Calu3 (cell line): Measurements from ENCODE around the gene TLCD2. TPM values are rescaled to one million over a fixed set of nuclear protein-coding genes. Genes with fewer than 3 reads are reported as not detected.
"Not testable (repeated sequence)": the region's sequence is repeated elsewhere in the genome, so short reads cannot be mapped to it uniquely, and the experiment has no call there.

Experiments
- BruUV-seq: library from RNA; stranded (reverse); fragments of 400-500 nt; replicated peaks from 2 replicates; lab custom pipeline; 2021; lab: Mats Ljungman, UMichigan
- CTCF ChIA-PET: fragments of 300-600 bp; sonication (Branson Sonifier 250); formaldehyde crosslinking; loops from one replicate; lab custom pipeline; 2022; ENCODE audit warnings: antibody characterized with exemption; lab: Charles Lee
- DNase-seq: peaks from one replicate; pipeline ENCODE4 v3.0.0; 2022
- H3K27ac Mint-ChIP-seq: one replicate; pipeline ENCODE4 v1.8.0; 2022; ENCODE audit warnings: mixed read lengths; ENCODE audit not compliant: unreplicated experiment
- H3K27me3 Mint-ChIP-seq: one replicate; pipeline ENCODE4 v1.8.0; 2022; ENCODE audit warnings: mixed read lengths; ENCODE audit not compliant: unreplicated experiment
- H3K36me3 Mint-ChIP-seq: one replicate; pipeline ENCODE4 v1.8.0; 2022; ENCODE audit warnings: mild to moderate bottlenecking, moderate library complexity, mixed read lengths; ENCODE audit not compliant: insufficient read depth, unreplicated experiment
- H3K4me1 Mint-ChIP-seq: one replicate; pipeline ENCODE4 v1.8.0; 2022; ENCODE audit warnings: mild to moderate bottlenecking, low read depth, mixed read lengths; ENCODE audit not compliant: unreplicated experiment
- H3K4me3 Mint-ChIP-seq: one replicate; pipeline ENCODE4 v1.8.0; 2022; ENCODE audit warnings: mild to moderate bottlenecking, low read depth, moderate library complexity, mixed read lengths; ENCODE audit not compliant: unreplicated experiment
- H3K9me3 Mint-ChIP-seq: one replicate; pipeline ENCODE4 v1.8.0; 2022; ENCODE audit warnings: low read depth, mixed read lengths; ENCODE audit not compliant: unreplicated experiment
- CTCF ChIP-seq: fragments of 200-600 bp; IDR thresholded peaks from one replicate; pipeline ENCODE4 v1.8.0; 2022; ENCODE audit warnings: antibody characterized with exemption; ENCODE audit not compliant: unreplicated experiment
- intact Hi-C: fragments of 100-400 bp; cut with micrococcal nuclease; formaldehyde crosslinking; loops from one replicate; pipeline ENCODE4 v1.10.0; 2022; ENCODE audit not compliant: unreplicated experiment
- total RNA-seq: library from RNA; stranded (reverse); gene quantifications from 2 replicates; pipeline ENCODE4 v1.2.3, GENCODE V29; 2022

TLCD2 gene
- total RNA-seq, 1 experiment from 2014 or later = 5.9 TPM

- intact Hi-C loops = no loop called here
- no peaks in the 10 kb centered on the region for H3K9me3 Mint-ChIP-seq
- H3K4me1 Mint-ChIP-seq = no peaks in the 10 kb centered on the region
- no peak overlapping the region for H3K27ac Mint-ChIP-seq
- DNase-seq = no peak
- no peaks in the 10 kb centered on the region for H3K27me3 Mint-ChIP-seq
- TSS peak; percentile 77 for BruUV-seq
- peaks cover 55% of the 10 kb centered on the region for H3K36me3 Mint-ChIP-seq
- no peak for TF ChIP-seq CTCF
- no peak overlapping the region for H3K4me3 Mint-ChIP-seq
- CTCF ChIA-PET = no interaction called here
Measured at GRCh38 chr17:1661045-1661444, 49.1 kb downstream of the TLCD2 start.

DNA sequence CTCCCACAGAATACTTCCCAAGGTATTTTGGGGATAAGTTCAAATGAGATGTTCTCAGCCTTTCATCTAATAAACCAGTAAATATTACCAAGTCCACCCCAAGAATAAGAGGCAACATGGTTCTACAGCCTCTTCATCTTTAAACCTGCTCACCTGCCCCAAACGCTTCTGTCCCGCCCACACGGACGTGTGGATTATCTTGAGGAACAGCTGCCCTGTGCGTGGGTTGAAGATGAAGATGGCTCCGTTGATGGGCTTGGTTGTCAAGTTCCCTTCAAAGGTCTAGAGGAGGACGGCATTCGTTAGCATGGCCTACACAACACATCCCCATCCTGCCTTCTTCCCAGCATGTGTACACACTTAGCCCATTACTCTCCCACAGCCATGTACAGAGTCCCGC is 52.1 kb downstream of the TLCD2 start:
- intact Hi-C loops = no loop called here
- no peak overlapping the region for H3K27ac Mint-ChIP-seq
- CTCF ChIA-PET = interaction anchor here (0.6 kb wide), 1 partner anchor 35 kb away, joined by 3 read pairs; no protein-coding TSS in a partner anchor
- no peaks in the 10 kb centered on the region for H3K4me1 Mint-ChIP-seq
- H3K27me3 Mint-ChIP-seq = no peaks in the 10 kb centered on the region
- no peak for DNase-seq
- H3K4me3 Mint-ChIP-seq = no peak overlapping the region
- H3K9me3 Mint-ChIP-seq = no peaks in the 10 kb centered on the region
- H3K36me3 Mint-ChIP-seq = peaks cover 55% of the 10 kb centered on the region
- no TSS peak for BruUV-seq
- no peak for TF ChIP-seq CTCF

GRCh38 chr17:1653735-1654134 is 56.4 kb downstream of the TLCD2 start:
- CTCF ChIA-PET = no interaction called here
- BruUV-seq = no TSS peak
- Mint-ChIP-seq H3K27me3 (no peaks in the 10 kb centered on the region), H3K27ac (no peak overlapping the region), H3K9me3 (no peaks in the 10 kb centered on the region), H3K4me3 (no peak overlapping the region), H3K4me1 (no peaks in the 10 kb centered on the region), H3K36me3 (peaks cover 46% of the 10 kb centered on the region)
- DNase-seq = no peak
- no peak for TF ChIP-seq CTCF
- intact Hi-C loops = no loop called here

GRCh38 chr17:1652794-1653193 is 57.4 kb downstream of the TLCD2 start:
- H3K27ac Mint-ChIP-seq, CTCF ChIA-PET, BruUV-seq, DNase-seq, H3K4me1 Mint-ChIP-seq, H3K4me3 Mint-ChIP-seq, H3K9me3 Mint-ChIP-seq, intact Hi-C loops, H3K27me3 Mint-ChIP-seq: not testable (repeated sequence)
- peaks cover 37% of the 10 kb centered on the region for H3K36me3 Mint-ChIP-seq

Other genes starting within 250 kb of the TLCD2 start
- gene MYO1C, start 217.7 kb downstream of the TLCD2 start, total RNA-seq = 117 and 134 TPM in 2 replicates
- gene INPP5K, start 193.8 kb downstream of the TLCD2 start, total RNA-seq = 15.4 and 18.7 TPM in 2 replicates
- gene PITPNA, start 147.6 kb downstream of the TLCD2 start, total RNA-seq = 52.0 and 59.4 TPM in 2 replicates
- gene SLC43A2, start 81.5 kb downstream of the TLCD2 start, total RNA-seq = 3.3 TPM in 2 replicates
- 0.14 and 0.37 TPM in 2 replicates for gene SCARF1, start 64.6 kb downstream of the TLCD2 start, total RNA-seq
- gene RILP, start 60.5 kb downstream of the TLCD2 start, total RNA-seq = 1.8 and 3.2 TPM in 2 replicates
- gene PRPF8, start 25.5 kb downstream of the TLCD2 start, total RNA-seq = 182 and 206 TPM in 2 replicates
- 11.2 and 11.8 TPM in 2 replicates for gene WDR81, start 14.3 kb upstream of the TLCD2 start, total RNA-seq
- 0.54 and 0.76 TPM in 2 replicates for gene SERPINF2, start 32.5 kb upstream of the TLCD2 start, total RNA-seq
- gene SERPINF1, start 51.7 kb upstream of the TLCD2 start, total RNA-seq = not detected in 2 replicates
- gene SMYD4, start 119.5 kb upstream of the TLCD2 start, total RNA-seq = 18.6 and 20.7 TPM in 2 replicates
- 78.7 and 87.5 TPM in 2 replicates for gene RPA1, start 119.6 kb upstream of the TLCD2 start, total RNA-seq